Right lobe of liver (tissue), 4 donors: Measurements from ENCODE around the gene FHIT.

Source experiments
- CTCF ChIP-seq, 4 donors: fragments of 200-600 bp in 3 of 4; fragments of 450-650 bp in 1 of 4; IDR thresholded peaks; one replicate each; pipeline versions ENCODE4 v1.5.1 to v1.8.0; 2016 to 2022; ENCODE audit warnings: antibody characterized with exemption in 4 of 4, mild to moderate bottlenecking in 2 of 4
- POLR2A ChIP-seq: fragments of 450-650 bp; IDR thresholded peaks from one replicate; pipeline ENCODE4 v1.6.1; 2017; ENCODE audit warnings: antibody characterized with exemption, mild to moderate bottlenecking
- donor health status: DM: no; HTN: no; CAD: no.
- donor health status: DM: no; HTN: no; CAD: no.
- donor health status: DM: no; HTN: yes; CAD: no.

DNA sequence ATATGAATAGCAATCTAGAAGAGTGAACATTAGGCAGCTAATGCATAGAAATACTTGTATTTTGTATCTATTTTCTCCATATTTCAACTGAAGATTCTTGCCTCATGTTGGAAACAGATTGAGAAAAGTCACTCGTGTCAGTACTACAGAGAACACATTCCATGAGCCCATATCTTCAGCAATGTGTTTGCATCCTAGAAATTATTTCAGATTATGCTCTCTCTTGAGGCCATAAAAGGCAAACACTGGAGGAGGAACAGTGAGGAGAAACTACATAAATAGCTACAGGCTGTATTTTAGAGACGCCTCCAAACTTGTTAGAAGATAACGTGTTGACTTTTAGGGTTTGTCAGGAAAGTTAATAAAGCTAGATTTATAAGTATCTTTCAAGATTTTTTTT lies 906.9 kb downstream of the FHIT start:
- TF ChIP-seq CTCF (IDR thresholded peaks at IDR 0.05) (no peak), POLR2A (no peak)
